ENCODE results near the gene POLL. TPM values are rescaled to one million over a fixed set of nuclear protein-coding genes. Genes with fewer than 3 reads are reported as not detected.

POLL gene
- total RNA-seq, 4 donors from 2014 or later, result 10.8 to 22.0 (median 16.1) TPM

GRCh38 chr10:101578192-101578591 lies 9.9 kb downstream of the POLL start:
- DNase-seq (ENCODE audit: low spot score), result no peak
- TF ChIP-seq CTCF (IDR thresholded peaks at IDR 0.05), result no peak
- no peak for ATAC-seq (ENCODE audit: low FRiP score)

DNA sequence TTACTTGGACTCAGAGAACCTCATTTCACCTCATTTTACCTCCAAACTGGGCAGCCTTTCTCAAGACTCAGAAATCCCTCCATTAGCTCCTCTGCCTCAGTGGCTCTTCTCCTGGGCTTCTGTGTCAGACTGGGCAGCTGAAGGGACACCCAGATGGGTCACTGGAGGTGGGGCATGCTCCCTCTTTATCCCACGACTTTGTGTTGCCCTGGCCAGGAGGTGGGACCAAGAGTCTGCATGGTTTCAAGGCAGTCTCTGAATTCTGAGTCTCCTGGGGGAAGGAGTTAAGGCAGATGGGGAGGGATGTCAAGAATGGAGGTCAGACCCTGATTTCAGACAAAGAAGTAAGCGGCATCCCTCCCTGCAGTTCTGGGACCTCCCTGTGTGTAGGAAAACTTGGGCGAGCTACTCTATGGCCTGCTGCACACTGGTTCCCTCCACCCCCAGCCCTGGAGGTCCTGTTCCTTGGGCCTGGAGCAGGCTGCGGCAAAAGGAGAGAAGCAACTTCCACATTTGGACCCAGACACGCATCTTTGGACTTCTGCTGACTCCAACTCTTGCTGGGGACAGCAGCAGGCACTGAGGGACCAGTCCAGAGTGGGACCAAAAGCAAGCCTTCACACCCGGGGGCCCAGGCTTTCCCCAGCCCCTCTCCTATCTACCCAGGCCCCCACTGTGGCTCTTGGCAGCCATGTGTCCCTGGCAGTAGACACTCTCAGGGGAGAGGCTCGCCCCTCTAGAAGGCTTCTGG lies 10.8 kb downstream of the POLL start:
- no peak for TF ChIP-seq CTCF (IDR thresholded peaks at IDR 0.05)
- ATAC-seq (ENCODE audit: low FRiP score), result no peak
- no peak for DNase-seq (ENCODE audit: low spot score)

DNA sequence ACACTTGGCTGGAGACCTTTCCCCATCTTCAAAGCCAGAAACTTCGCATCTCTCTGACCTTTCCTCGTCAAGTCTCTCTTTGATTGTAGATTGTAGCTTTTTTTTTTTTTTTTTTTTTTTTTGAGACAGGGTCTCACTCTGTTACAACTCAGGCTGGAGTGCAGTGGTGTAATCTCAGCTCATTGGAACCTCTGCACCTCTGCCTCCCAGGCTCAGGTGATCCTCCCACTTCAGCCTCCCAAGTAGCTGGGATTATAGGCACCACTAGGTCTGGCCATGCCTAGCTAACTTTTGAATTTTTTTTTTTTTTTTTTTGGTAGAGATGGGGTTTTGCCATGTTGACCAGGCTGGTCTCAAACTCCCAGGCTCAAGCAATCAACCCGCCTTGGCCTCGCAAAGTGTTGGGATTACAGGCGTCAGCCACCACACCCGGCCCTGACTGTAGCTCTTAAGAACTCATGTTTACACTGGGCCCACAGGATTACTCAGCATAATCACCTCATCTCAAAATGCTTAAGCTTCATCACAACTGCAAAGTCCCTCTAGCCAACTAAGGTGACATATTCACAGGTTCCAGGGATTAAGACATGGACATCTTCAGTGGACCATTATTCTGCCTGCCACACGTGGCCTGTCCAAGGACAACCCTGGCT lies 11.7 kb downstream of the POLL start:
- ATAC-seq (ENCODE audit: low FRiP score) (no peak), DNase-seq (ENCODE audit: low spot score) (no peak)
- TF ChIP-seq CTCF (IDR thresholded peaks at IDR 0.05), result no peak

DNA sequence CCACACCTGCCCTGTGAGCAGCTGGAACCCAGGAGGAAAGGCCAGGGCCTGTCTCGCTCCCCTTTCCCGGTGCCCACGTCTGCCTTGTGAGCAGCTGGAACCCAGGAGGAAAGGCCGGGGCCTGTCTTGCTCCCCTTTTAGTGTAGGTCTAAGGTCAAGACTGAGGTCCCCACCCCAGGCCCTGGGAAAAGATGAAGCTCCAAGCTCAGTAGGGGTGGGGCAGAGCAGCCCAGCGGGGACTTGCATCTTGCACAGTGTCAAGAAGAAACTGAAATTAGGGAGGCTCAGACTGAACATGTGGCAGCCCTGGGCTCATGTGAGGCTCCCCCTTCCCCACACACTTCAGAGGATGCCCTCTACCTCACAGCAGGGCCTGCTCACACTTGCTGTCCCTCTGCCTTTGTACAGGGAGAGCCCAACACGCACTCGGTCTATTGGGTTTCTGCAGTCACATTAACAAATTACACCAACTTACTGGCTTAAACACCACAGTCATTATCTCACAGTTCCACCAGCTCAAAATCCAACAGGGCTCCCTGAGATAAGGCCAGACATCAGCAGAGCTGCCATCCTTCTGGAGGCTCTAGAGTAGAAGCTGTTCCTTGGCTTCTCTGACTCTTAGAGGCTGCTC lies 12.4 kb downstream of the POLL start:
- ATAC-seq (ENCODE audit: low FRiP score), result no peak
- DNase-seq (ENCODE audit: low spot score), result no peak
- no peak for TF ChIP-seq CTCF (IDR thresholded peaks at IDR 0.05)

DNA sequence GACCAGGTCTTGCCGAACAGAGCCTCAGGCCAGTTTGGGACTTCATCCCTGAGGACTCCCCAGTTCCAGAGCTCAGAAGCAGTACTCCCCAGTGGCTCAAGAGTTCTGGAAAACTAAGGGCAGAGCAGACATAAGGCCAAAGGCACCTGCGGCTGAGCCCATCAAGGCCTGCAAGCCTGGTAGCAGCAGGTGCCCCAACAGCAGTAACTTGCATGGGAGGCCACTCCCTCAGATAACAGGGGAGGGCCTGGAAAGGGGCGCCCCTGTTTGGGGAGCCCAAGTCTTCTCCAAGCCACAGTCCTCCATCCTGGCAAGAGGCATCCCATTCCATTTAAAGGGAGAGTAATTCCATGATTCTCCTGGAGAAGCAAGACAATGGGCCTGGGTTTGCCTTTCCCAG lies 13.0 kb downstream of the POLL start:
- no peak for TF ChIP-seq CTCF (IDR thresholded peaks at IDR 0.05)
- ATAC-seq (ENCODE audit: low FRiP score) (no peak), DNase-seq (ENCODE audit: low spot score) (no peak)

DNA sequence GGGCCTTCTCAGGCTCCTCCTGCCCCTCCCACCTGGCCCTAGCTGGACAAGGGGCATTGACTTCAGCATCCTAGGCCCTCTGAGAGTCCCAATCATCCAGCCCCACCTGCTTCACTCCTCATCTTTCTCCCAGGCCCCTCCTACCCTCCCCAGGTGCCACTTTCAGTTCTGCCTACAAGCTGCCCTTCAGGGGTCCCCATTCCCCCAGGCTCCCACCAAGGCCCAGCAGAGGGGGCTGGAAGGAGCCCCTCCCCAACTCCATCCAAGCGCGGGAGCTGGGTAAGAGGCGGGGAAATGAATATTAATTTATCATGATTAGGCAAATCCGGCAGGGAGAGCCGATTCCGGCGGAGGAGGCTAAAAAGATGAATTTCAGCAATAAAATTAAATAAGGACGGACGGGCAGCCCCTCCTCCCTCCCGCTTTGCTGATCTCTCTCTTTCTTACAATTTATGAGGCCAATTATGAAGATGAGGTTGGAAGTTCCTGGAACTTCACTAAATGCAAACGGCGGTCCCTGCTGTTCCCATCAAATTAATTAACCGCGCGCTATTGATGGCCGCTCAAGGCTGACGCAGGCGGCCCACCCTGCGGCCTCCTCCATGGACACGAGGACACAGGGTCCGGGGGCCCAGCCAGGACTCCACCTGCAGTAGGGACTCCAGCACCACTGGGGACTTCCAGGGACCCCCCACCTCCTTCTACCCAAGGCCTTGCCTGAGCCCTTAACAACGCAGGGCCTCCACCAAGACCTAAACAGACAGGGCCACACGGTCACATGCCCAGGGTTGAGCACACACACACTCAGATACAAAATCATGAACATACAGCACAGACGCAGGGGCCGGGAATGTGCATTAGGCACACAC lies 13.9 kb downstream of the POLL start:
- no peak for TF ChIP-seq CTCF (IDR thresholded peaks at IDR 0.05)
- ATAC-seq (ENCODE audit: low FRiP score) (no peak), DNase-seq (ENCODE audit: low spot score) (no peak)
